ENCODE data around the gene GOLGA8K.
"Not testable (repeated sequence)": the region's sequence is repeated elsewhere in the genome, so short reads cannot be mapped to it uniquely, and the experiment has no call there.

DNA sequence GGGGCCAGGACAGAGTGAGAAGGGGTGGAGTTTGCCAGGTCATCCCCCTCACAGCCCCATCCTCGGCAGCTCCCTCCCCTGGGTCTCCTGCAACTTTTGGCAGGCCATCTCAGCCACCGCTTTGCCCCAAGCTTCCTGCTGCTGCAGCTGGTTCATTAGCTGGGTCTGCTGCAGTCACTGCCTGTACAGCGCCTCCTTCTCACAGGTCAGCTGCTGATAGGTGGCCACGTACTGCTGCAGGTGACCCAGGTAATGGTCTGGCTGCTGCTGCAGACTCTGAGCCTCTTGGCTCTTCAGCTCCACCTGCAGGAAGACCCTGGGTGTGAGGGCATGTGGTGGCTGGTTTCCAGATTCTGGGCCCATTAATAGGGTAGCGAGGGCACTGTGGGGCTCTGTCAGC, 8.3 kb downstream of the GOLGA8K start:
- TF ChIP-seq, protein P1, sequence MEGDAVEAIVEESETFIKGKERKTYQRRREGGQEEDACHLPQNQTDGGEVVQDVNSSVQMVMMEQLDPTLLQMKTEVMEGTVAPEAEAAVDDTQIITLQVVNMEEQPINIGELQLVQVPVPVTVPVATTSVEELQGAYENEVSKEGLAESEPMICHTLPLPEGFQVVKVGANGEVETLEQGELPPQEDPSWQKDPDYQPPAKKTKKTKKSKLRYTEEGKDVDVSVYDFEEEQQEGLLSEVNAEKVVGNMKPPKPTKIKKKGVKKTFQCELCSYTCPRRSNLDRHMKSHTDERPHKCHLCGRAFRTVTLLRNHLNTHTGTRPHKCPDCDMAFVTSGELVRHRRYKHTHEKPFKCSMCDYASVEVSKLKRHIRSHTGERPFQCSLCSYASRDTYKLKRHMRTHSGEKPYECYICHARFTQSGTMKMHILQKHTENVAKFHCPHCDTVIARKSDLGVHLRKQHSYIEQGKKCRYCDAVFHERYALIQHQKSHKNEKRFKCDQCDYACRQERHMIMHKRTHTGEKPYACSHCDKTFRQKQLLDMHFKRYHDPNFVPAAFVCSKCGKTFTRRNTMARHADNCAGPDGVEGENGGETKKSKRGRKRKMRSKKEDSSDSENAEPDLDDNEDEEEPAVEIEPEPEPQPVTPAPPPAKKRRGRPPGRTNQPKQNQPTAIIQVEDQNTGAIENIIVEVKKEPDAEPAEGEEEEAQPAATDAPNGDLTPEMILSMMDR (IDR thresholded peaks at IDR 0.05) = not testable (repeated sequence)
- TF ChIP-seq EZH2 (IDR thresholded peaks at IDR 0.05; ENCODE audit: borderline replicate concordance, insufficient read depth, low read depth, low read length, poor library complexity, severe bottlenecking) = not testable (repeated sequence)
